HL-60/S4 treated with phorbol 12-myristate 13-acetate at 8.2 ng/mL for 4 days and 3 days (cell line): ENCODE measurements around the gene HSPA5.
"Not testable (repeated sequence)": the region's sequence is repeated elsewhere in the genome, so short reads cannot be mapped to it uniquely, and the experiment has no call there.

ENCODE experiments used
- in situ Hi-C: fragments of 300-500 bp; cut with MboI; formaldehyde crosslinking; loops from 2 replicates; pipeline ENCODE4 v1.15.0; 2022; ENCODE audit warnings: low sequenced_read_pairs

HSPA5 gene

GRCh38 chr9:125241000-125241862 lies at the start of gene HSPA5:
Gene HSPA5, minus strand, starts transcription at chr9:125241343. Its CDS starts 217 bp downstream, at chr9:125241126.
- in situ Hi-C loops: no loop called here

GRCh38 chr9:125286935-125287433 lies 45.8 kb upstream of the HSPA5 start:
- in situ Hi-C loops: not testable (repeated sequence)

GRCh38 chr9:125284855-125285254 lies 43.7 kb upstream of the HSPA5 start:
- in situ Hi-C loops: no loop called here

GRCh38 chr9:125280945-125281344 lies 39.8 kb upstream of the HSPA5 start:
- in situ Hi-C loops: no loop called here

- in situ Hi-C loops: no loop called here
Observed at GRCh38 chr9:125277411-125277810, 36.3 kb upstream of the HSPA5 start.

GRCh38 chr9:125276771-125277170 lies 35.6 kb upstream of the HSPA5 start:
- in situ Hi-C loops: no loop called here

- in situ Hi-C loops: no loop called here
Observed at GRCh38 chr9:125272697-125273096, 31.6 kb upstream of the HSPA5 start.

GRCh38 chr9:125271081-125271480 lies 29.9 kb upstream of the HSPA5 start:
- in situ Hi-C loops: no loop called here

GRCh38 chr9:125269014-125269397 lies 27.9 kb upstream of the HSPA5 start:
- in situ Hi-C loops: no loop called here

GRCh38 chr9:125268394-125269013 lies 27.4 kb upstream of the HSPA5 start:
- in situ Hi-C loops: no loop called here

GRCh38 chr9:125264068-125264467 lies 22.9 kb upstream of the HSPA5 start:
- in situ Hi-C loops: not testable (repeated sequence)

- in situ Hi-C loops: no loop called here
Observed at GRCh38 chr9:125262294-125262991, 21.3 kb upstream of the HSPA5 start.

- in situ Hi-C loops: no loop called here
Observed at GRCh38 chr9:125261501-125262293, 20.6 kb upstream of the HSPA5 start, which contains the start of gene GAPVD1. Gene GAPVD1, plus strand, starts transcription at chr9:125261826. Its CDS starts 37,096 bp downstream, at chr9:125298922.

- in situ Hi-C loops: no loop called here
Observed at GRCh38 chr9:125260561-125260960, 19.4 kb upstream of the HSPA5 start.

GRCh38 chr9:125258832-125259534 lies 17.8 kb upstream of the HSPA5 start:
- in situ Hi-C loops: no loop called here

- in situ Hi-C loops: no loop called here
Observed at GRCh38 chr9:125258160-125258785, 17.1 kb upstream of the HSPA5 start.

GRCh38 chr9:125255781-125256391 lies 14.7 kb upstream of the HSPA5 start:
- in situ Hi-C loops: no loop called here

- in situ Hi-C loops: no loop called here
Observed at GRCh38 chr9:125254231-125254630, 13.1 kb upstream of the HSPA5 start.

- in situ Hi-C loops: no loop called here
Observed at GRCh38 chr9:125246261-125246667, 5.1 kb upstream of the HSPA5 start.
